HG02938 (cell line): ENCODE results near the gene ZNF487.
"Not testable (repeated sequence)": the region's sequence is repeated elsewhere in the genome, so short reads cannot be mapped to it uniquely, and the experiment has no call there.

Experiments used
- ATAC-seq: cut with Tn5 transposase; IDR thresholded peaks from one replicate; pipeline ENCODE4 v1.9.1; 2021; ENCODE audit warnings: mild to moderate bottlenecking, moderate library complexity; ENCODE audit not compliant: unreplicated experiment

Gene ZNF487

GRCh38 chr10:43436291-43437140, at the start of gene ZNF487:
Gene ZNF487, plus strand, starts transcription at chr10:43437111. Its CDS starts 38,703 bp downstream, at chr10:43475814.
- ATAC-seq = peak; percentile 93

DNA sequence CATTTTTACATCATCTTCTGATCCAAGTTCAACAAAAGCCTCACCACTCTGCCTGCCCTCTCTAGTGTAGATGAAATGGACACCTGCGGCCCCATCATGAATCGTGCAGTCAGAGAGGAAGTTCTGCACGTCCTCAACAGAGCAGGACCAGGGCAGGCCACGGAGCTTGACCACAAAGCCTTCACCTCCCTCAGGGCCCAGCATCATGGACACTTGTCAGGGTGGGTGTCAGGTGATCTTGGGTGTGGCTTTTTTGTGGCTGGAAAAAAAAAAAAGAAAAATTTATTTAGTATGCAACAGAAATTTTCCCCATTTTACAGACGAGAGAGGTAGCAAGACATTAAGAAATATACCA, 49.3 kb upstream of the ZNF487 start:
- no peak for ATAC-seq

DNA sequence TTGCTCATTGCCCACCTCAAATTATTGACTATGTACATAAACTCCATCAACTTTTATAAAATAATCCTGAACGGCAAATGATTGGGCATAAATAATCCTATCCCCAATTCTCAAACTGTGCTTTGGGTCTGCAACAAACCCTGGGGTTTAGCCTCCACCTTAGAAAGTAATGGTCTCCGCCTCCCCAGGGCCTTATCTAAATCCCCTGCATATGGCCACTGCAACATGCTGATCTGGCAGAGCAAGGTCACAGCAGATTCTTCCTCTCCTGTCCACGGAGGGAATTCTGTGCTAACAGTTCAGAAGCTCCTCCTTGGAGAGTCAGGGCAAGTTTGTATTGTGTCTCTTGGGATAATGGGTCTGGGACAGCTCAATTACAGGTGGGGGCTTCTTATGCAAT, 47.0 kb upstream of the ZNF487 start:
- no peak for ATAC-seq

DNA sequence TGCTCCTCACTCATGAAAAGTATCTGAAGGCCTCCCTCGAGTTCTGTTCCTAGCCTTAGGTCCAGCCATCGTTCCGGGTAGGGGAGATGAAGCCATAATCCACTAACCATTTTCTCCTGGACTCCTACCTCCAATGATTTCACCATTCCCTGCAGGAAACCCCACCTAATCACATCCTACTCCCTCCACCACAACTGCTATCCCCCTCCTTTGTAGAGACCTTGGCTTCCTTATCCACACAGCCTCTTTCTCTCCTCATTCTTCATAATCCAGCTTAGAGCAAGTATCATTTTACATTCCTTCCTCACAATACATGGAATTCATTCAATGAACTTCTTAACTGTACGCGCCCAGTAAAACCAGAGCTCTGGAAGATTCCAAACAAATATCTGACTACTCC, 46.6 kb upstream of the ZNF487 start:
- ATAC-seq = no peak

GRCh38 chr10:43390759-43391158, 46.2 kb upstream of the ZNF487 start:
- ATAC-seq = no peak

DNA sequence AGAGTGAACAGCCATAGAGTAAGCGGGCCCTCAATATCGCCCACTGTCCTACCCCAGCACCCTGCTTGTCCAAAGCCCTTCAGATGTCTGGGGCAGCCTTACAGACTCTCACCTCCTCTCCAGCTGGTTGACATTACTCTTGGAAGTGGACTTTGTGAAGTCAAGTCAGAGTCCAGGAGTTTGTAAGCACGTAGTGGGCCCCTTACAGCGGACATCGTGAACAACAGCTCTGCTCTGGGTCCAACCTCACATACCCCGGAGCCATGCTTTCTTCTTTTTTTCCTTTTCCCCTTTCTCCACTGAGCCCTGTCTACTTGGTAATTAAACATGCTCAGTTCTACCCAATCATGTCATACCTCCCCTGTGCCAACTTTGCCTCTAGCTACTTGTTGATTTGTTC, 45.4 kb upstream of the ZNF487 start:
- no peak for ATAC-seq

- ATAC-seq = no peak
Observed at GRCh38 chr10:43392748-43393147, 44.2 kb upstream of the ZNF487 start.

- ATAC-seq = not testable (repeated sequence)
Observed at GRCh38 chr10:43393186-43393585, 43.7 kb upstream of the ZNF487 start.

GRCh38 chr10:43393606-43394360, 43.1 kb upstream of the ZNF487 start:
- no peak for ATAC-seq

- ATAC-seq = no peak
Observed at GRCh38 chr10:43394868-43395267, 42.0 kb upstream of the ZNF487 start.

DNA sequence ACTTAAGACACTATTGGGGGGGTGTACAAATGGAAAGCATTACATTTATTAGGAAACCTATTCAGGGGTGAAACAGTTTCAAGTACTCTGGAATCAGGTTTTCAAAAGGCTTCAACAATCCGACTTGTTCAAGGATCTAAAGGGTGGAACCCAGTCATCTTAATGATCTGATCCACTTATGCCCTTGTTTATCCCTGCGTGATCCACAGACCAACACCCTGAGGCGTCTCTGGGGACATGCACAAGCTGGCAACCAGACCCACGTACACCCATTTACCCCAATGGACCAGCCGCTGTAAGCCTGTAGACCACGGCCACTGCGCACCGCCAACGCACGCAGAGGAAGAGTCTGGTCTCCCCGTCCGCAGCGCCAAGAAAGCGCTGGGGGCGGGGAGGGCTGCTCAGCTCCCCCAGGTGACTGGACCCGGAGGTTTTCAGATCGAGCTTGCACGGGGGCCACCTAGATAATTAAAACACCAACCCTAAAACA, 41.3 kb upstream of the ZNF487 start:
- ATAC-seq = no peak

- peak; percentile 35 for ATAC-seq
Observed at GRCh38 chr10:43396061-43396927, 40.6 kb upstream of the ZNF487 start.

GRCh38 chr10:43396928-43397624, 39.8 kb upstream of the ZNF487 start:
- ATAC-seq = peak; percentile 85

DNA sequence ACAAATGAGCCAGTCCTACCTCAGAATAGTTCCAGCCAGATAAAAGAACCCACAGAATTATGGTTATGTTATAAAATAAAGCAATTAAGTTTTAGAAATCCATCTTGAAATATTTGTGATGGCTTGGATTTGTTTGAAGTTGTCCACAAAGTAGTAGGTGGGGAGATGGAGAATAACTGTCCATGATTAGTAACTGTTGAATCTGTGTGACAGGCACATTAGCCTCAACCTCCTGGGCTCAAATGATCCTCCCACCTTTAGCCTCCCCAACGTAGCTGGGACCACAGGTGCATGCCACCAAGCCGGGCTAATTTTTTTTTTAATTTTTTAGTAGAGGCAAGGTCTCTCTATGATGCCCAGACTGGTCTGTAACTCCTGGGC, 38.0 kb upstream of the ZNF487 start:
- no peak for ATAC-seq

- no peak for ATAC-seq
Observed at GRCh38 chr10:43399320-43400310, 37.3 kb upstream of the ZNF487 start.

DNA sequence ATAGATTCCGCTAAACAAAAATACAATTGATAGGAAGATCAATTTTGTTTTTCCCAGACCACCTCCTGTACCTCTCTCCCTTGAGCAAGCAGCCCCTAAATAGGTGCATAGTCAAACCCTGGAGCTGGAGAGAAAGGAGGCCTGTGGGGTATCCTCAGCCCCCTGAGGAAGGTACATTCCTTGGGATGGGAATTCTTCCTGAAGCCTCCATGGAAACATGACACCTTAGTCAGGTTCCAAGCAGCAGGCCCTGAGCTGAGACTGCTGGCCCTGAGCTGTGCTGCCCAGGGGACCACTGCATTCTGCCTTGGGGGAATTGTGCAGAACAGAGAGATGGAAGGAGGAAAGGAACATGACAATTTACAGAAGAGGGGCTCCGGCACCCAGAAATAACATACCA, 35.3 kb upstream of the ZNF487 start:
- no peak for ATAC-seq

- no peak for ATAC-seq
Observed at GRCh38 chr10:43402176-43402575, 34.7 kb upstream of the ZNF487 start.

DNA sequence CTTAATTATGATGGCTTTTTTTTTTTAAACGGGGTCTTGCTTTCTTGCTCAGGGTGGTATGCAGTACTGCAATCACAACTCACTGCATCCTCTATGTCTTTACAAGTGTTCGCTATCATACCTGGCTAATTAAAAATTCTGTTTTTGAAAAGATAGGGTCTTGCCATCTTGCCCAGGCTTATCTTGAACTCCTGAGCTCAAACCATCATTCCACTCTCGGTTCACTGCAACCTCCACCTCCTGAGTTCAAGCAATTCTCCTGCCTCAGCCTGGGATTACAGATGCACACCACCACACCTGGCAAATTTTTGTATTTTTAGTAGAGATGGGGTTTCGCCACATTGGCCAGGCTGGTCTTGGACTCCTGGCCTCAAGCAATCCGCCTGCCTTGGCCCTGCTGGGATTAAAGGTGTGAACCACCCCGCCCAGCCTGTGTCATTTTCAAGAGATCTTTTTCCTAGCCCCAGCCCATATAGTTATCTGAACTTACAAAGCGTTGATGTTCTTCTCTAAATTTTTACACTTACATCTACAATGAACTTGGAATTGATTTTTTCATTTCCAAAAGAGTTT, 33.9 kb upstream of the ZNF487 start:
- no peak for ATAC-seq
